ENCODE measurements around the gene FBXW2.

GRCh38 chr9:120741701-120742100 lies 51.5 kb downstream of the FBXW2 start:
- TF ChIP-seq POLR2AphosphoS5 (IDR thresholded peaks at IDR 0.05; ENCODE audit: low read depth, low read length) (no peak), TAF1 (IDR thresholded peaks at IDR 0.05; ENCODE audit: borderline replicate concordance, insufficient read depth, low read length) (no peak), REST (IDR thresholded peaks at IDR 0.05; ENCODE audit: insufficient read depth in 1 of 2, low read depth in 2 of 2, low read length in 2 of 2) (no peak), SIN3A (IDR thresholded peaks at IDR 0.05; ENCODE audit: borderline replicate concordance, insufficient read depth, low read length) (no peak)

All from PFSK-1 (cell line).